Activated CD4-positive, alpha-beta T cell treated with anti-CD3 and anti-CD28 coated beads, Interleukin-2, amount 10 ng/mL, durations not matched to agents 24 days and 14 days (primary cell): ENCODE measurements around the gene FLVCR1. TPM values are rescaled to one million over a fixed set of nuclear protein-coding genes. Genes with fewer than 3 reads are reported as not detected.
A peak's percentile ranks its signal among the peaks of the same experiment; 100 is the strongest.
"Not testable (repeated sequence)": the region's sequence is repeated elsewhere in the genome, so short reads cannot be mapped to it uniquely, and the experiment has no call there.

Experiments
- DNase-seq: peaks from one replicate; pipeline ENCODE4 v3.0.0; 2022
- H3K27ac Mint-ChIP-seq: one replicate; pipeline ENCODE4 v1.8.0; 2022; ENCODE audit warnings: mild to moderate bottlenecking, mixed read lengths
- H3K27me3 Mint-ChIP-seq: one replicate; pipeline ENCODE4 v1.8.0; 2022; ENCODE audit warnings: mixed read lengths
- H3K36me3 Mint-ChIP-seq: one replicate; pipeline ENCODE4 v1.8.0; 2022; ENCODE audit warnings: low read depth, mild to moderate bottlenecking, mixed read lengths
- H3K4me1 Mint-ChIP-seq: one replicate; pipeline ENCODE4 v1.8.0; 2021; ENCODE audit warnings: mixed read lengths
- H3K4me3 Mint-ChIP-seq: one replicate; pipeline ENCODE4 v1.8.0; 2022; ENCODE audit warnings: mild to moderate bottlenecking, moderate library complexity, mixed read lengths
- H3K9me3 Mint-ChIP-seq: one replicate; pipeline ENCODE4 v1.8.0; 2021; ENCODE audit warnings: mixed read lengths
- intact Hi-C: fragments of 100-400 bp; cut with micrococcal nuclease; formaldehyde crosslinking; loops from one replicate; pipeline ENCODE4 v1.15.1; 2023
- total RNA-seq: library from RNA; stranded (reverse); gene quantifications from 2 replicates; pipeline ENCODE4 v1.2.3, GENCODE V29; 2022

FLVCR1 gene
- 17.9 and 21.8 TPM in 2 replicates for total RNA-seq

DNA sequence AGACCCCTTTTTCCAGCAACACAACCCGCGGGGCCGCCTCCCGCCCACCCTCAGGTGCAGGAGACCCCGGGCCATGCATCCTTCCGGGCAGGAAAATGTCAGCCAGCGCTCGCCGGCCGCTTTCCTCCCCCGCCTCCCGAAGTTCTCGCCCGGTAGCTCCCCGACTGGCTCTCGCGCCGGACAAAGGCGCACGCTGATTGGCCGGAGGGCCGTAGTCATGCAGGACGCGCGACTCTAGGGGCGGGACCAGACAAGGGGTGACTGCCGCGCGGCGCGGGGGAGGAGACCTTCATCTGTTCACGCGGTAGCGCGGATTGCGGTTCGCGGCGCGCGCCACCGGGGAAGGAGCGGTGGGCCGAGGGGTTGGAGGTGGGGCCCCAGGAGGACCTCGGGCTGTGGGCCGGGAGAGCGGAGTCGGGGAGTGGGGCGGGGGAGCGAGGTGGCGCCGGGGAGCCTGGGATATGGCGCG is at the start of gene FLVCR1:
FLVCR1 (plus strand) TSS at position 284 of the 469 bp plus-strand sequence; CDS start at position 462, 178 bp downstream.
- Mint-ChIP-seq H3K27me3 (no peaks in the 10 kb centered on the region), H3K9me3 (peaks cover 3% of the 10 kb centered on the region), H3K27ac (peak within 1 kb of the TSS; percentile 97), H3K4me3 (no peak within 1 kb of the TSS), H3K36me3 (peaks cover 16% of the 10 kb centered on the region), H3K4me1 (peaks cover 19% of the 10 kb centered on the region)
- DNase-seq = peak; percentile 99
- intact Hi-C loops = loop anchor here (1.0 to 10.0 kb wide), 6 partner anchors 67 to 823 kb away; partner anchors contain the start of genes ANGEL2, ATF3, DTL and INTS7

DNA sequence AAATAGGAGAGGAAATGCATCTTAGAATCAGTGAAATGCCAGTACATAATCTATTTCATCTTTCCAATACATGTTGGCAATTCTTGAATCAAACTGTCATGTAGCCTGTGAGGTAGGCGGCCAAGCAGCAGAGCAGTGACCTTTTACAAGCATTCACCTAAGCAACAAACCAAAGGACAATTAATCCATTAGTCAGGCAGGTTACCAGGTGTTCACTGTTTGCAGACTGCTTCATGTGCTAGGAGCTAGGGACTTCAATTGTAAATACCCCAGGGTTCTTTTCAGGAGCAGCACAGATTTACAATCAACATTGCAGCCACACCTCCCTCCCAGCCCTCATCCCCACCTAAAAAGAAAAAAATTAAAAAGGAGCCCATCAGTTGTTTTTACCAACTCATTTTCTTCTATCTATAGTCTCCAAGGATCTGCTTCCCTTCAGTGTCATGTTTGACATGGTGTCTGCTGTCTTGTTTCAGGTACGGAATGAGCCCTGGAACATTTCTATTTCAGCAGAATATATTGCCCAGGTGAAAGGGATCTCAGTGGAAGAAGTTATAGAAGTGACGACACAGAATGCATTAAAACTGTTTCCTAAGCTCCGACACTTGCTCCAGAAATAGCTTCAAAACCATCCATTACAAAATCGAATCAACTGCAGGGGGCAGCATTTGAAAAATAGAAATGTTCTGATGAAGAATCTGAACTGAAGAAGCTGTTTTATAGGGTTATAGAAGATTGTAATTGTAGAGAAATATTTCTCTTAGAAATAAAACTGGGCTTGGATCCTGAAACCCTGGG is 43.3 kb upstream of the FLVCR1 start:
- H3K27me3 Mint-ChIP-seq = no peaks in the 10 kb centered on the region
- no peaks in the 10 kb centered on the region for H3K9me3 Mint-ChIP-seq
- H3K27ac Mint-ChIP-seq = no peak overlapping the region
- DNase-seq = peak; percentile 65
- intact Hi-C loops = loop anchor here (1.0 kb wide), 1 partner anchor 181 kb away; no protein-coding TSS in a partner anchor
- peaks cover 2% of the 10 kb centered on the region for H3K4me1 Mint-ChIP-seq
- H3K4me3 Mint-ChIP-seq = no peak overlapping the region
- no peaks in the 10 kb centered on the region for H3K36me3 Mint-ChIP-seq

DNA sequence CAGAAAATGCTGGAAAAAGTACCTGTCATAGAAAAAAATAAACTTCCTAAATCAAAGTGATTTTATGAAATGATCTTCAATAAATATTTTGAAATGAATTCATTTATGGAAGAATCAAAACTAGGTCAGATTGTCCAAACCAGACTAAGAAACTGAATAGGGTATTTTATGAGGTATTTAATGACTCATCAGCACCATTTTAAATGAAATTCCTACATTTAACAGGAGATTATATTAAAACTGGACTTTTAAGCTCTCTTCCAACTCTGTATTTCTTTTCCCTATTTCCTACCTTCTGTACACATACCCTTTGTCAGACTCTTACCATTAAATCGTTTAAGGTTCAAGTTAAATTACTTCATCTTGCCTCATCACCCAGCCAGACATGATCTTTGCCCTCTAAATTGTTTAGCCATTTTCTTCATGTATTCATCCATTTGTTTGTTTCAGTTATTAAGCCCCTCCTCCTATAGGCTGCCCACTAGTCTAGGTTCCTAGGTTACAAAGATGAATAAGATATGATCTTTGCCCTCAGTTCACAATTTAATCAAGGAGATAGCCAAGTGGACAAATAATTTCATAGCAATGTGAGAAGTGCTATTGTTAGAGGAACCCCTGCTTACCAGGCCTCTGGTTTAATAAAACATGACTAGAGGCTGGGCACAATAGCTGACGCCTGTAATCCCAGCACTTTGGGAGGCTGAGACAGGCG is 41.4 kb upstream of the FLVCR1 start:
- peaks cover 3% of the 10 kb centered on the region for H3K4me1 Mint-ChIP-seq
- H3K27ac Mint-ChIP-seq = no peak overlapping the region
- H3K9me3 Mint-ChIP-seq = no peaks in the 10 kb centered on the region
- no peak for DNase-seq
- intact Hi-C loops = no loop called here
- no peaks in the 10 kb centered on the region for H3K36me3 Mint-ChIP-seq
- no peaks in the 10 kb centered on the region for H3K27me3 Mint-ChIP-seq
- no peak overlapping the region for H3K4me3 Mint-ChIP-seq

DNA sequence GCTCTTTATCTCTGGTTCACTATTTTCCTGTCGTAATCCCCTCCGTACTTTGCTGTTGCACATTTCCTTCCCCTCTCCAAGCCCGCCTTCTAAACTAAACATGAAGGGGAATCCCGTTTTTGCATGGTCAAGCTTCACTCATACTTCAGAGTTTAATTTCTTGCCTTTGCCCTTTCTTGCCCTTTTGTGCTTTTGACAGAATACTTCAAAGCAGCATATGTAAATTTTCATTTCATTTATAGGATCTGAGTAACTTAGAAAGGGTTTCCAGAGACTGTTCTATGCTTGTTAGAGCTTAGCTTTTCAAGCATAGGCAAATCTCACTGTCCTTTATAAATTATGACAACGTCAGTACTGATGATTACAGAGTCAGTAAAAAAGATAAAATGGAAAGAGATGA is 38.3 kb upstream of the FLVCR1 start:
- intact Hi-C loops = no loop called here
- peaks cover 3% of the 10 kb centered on the region for H3K4me1 Mint-ChIP-seq
- DNase-seq = no peak
- H3K36me3 Mint-ChIP-seq = peaks cover 5% of the 10 kb centered on the region
- H3K27ac Mint-ChIP-seq = no peak overlapping the region
- peaks cover 3% of the 10 kb centered on the region for H3K9me3 Mint-ChIP-seq
- H3K27me3 Mint-ChIP-seq = no peaks in the 10 kb centered on the region
- H3K4me3 Mint-ChIP-seq = no peak overlapping the region

DNA sequence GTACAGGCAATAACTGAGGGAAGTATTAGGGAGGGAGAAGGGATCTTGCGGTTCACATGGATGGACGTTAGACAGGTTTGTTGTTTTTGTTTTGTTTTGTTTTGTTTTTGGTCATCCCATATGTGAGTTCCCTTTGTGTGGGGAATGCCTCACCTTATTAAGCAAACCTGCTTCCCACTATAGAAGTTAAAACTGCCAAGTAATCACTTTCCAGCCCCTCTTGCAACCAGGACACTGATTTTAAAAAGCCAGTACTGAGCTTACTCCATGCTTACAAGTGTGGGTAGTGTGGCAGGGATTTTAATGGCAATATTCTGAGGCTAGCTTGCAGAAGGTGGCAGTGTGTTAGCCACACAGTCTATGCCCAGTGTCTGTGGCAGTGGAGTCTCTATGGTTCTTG is 37.1 kb upstream of the FLVCR1 start:
- peaks cover 5% of the 10 kb centered on the region for H3K9me3 Mint-ChIP-seq
- H3K36me3 Mint-ChIP-seq = peaks cover 5% of the 10 kb centered on the region
- peaks cover 3% of the 10 kb centered on the region for H3K4me1 Mint-ChIP-seq
- intact Hi-C loops = no loop called here
- no peak for DNase-seq
- no peaks in the 10 kb centered on the region for H3K27me3 Mint-ChIP-seq
- H3K4me3 Mint-ChIP-seq = no peak overlapping the region
- H3K27ac Mint-ChIP-seq = no peak overlapping the region

DNA sequence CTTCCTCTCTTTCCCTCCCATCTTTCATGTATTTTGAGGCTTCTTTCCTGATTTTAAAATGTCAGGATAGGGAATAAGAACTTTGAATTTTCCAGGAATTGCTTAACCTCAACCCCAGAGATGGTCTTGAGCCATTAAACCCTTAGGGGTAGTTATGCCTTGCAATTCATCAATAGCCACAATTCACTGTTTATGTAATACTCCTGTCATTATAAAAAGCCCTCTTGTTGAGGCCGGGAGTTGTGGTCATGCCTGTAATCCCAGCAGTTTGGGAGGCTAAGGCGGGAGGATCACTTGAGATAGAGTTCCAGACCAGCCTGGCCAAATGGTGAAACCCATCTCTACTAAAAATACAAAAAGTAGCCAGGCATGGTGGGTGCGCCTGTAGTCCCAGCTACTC is 35.1 kb upstream of the FLVCR1 start:
- peaks cover 8% of the 10 kb centered on the region for H3K9me3 Mint-ChIP-seq
- H3K27ac Mint-ChIP-seq = no peak overlapping the region
- H3K4me1 Mint-ChIP-seq = peaks cover 3% of the 10 kb centered on the region
- H3K36me3 Mint-ChIP-seq = peaks cover 5% of the 10 kb centered on the region
- DNase-seq = no peak
- H3K4me3 Mint-ChIP-seq = no peak overlapping the region
- intact Hi-C loops = no loop called here
- no peaks in the 10 kb centered on the region for H3K27me3 Mint-ChIP-seq

DNA sequence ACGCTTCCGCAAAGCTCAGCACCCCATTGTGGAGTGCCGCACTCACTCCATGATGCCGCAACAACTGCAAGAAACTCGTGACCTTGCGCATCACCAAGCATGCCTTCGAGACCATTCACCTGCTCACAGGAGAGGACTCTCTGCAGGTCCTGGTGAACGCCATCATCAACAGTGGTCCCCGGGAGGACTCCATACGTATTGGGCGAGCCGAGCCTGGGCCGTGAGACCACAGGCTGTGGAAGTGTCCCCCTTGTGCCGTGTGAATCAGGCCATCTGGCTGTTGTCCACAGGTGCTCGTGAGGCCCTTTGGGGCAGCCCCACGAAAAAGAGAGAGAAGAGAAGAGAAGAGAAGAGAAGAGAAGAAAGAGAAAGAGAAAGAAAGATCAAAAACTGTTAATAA is 33.9 kb upstream of the FLVCR1 start:
- H3K27ac Mint-ChIP-seq = no peak overlapping the region
- DNase-seq = no peak
- no peaks in the 10 kb centered on the region for H3K27me3 Mint-ChIP-seq
- intact Hi-C loops = no loop called here
- peaks cover 8% of the 10 kb centered on the region for H3K9me3 Mint-ChIP-seq
- peaks cover 3% of the 10 kb centered on the region for H3K4me1 Mint-ChIP-seq
- no peak overlapping the region for H3K4me3 Mint-ChIP-seq
- peaks cover 5% of the 10 kb centered on the region for H3K36me3 Mint-ChIP-seq

DNA sequence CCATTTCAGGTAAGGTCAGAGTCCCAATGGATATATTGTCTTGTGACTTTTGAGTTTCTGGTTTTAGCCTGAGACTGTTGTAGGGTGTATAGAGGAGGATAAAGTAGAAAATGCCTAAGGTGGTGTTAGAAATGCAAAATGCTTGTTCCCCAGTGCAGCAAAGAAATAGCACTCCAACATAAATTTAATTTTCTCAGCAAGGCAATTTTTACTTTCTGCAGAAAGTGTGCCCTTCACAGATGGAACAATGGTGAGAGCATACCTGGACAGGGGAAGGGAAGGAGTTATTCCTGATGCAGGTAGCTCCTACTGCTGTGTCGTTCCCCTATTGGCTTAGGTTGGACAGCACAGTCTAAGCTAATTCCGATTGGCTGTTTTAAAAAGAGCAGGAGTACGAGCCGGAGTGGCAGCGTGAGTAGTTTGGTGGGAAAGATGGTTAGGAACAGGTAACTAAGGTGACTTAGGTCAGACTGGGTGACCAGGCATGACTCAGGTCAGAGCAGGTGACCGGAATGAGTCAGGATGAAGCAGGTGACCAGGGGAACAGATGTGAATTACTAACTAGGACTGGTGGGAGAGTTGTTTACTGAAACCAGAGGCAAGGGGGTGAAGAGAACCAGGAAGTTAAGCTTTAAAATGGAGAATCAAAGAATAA is 32.1 kb upstream of the FLVCR1 start:
- Mint-ChIP-seq H3K4me3 (no peak overlapping the region), H3K36me3 (peaks cover 5% of the 10 kb centered on the region), H3K4me1 (no peaks in the 10 kb centered on the region), H3K9me3 (peaks cover 8% of the 10 kb centered on the region), H3K27ac (no peak overlapping the region), H3K27me3 (no peaks in the 10 kb centered on the region)
- intact Hi-C loops = no loop called here
- no peak for DNase-seq

DNA sequence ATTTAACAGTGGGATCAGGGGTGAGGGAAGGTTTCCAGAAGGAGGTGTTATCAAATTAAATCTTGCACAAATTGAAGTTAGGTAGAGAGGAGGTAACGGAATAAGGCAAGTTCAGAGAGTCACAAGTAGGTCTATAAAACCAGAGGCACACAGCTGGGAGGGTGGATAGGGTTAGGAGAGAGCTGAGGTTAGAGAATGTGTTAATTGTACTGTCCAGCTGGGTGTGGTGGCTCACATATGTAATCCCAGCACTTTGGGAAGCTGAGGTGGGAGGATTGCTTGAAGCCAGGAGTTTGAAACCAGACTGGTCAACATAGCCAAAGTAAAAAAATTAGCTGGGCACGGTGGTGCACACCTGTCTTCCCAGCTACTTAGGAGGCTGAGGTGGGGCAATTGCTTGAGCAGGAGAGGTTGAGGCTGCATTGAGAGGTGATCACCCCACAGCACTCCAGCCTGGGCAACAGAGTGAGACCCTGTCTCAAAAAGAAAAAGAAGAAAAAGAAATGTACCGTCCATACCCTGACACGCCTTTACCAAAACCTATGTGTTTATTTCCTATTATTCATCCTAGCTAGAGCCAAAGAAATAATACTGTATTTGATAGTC is 30.8 kb upstream of the FLVCR1 start:
- Mint-ChIP-seq H3K27ac (no peak overlapping the region), H3K4me3 (no peak overlapping the region)

DNA sequence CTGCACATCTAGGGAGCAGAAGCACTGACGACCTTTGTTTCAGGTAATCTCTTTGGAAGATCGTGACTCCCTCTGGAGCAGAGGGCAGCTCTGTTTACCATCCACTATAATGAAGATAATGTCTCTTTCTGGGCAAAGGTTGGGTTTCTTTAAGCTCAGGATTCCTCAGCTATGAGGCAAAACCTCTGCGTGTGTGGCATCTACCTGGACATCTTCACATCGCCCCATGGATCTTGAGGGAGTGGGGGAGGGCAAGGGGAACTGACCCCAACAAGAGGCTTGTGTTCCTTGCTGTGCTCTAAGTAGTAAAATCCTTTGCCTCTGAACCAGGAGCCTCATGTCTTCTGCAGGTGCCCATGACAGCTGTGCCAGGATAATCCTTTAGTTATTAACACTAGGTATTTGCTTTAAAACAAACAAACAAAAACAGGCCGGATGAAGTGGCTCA is 30.2 kb upstream of the FLVCR1 start:
- Mint-ChIP-seq H3K4me3 (no peak overlapping the region), H3K27ac (no peak overlapping the region), H3K27me3 (no peaks in the 10 kb centered on the region), H3K9me3 (peaks cover 8% of the 10 kb centered on the region), H3K4me1 (peaks cover 4% of the 10 kb centered on the region), H3K36me3 (peaks cover 5% of the 10 kb centered on the region)
- intact Hi-C loops = no loop called here
- DNase-seq = no peak

More for the DNA sequence above, 30.8 kb upstream of the FLVCR1 start:
- Mint-ChIP-seq H3K4me1 (peaks cover 4% of the 10 kb centered on the region), H3K27me3 (no peaks in the 10 kb centered on the region), H3K36me3 (peaks cover 5% of the 10 kb centered on the region), H3K9me3 (peaks cover 8% of the 10 kb centered on the region)
- intact Hi-C loops = no loop called here
- DNase-seq = no peak

DNA sequence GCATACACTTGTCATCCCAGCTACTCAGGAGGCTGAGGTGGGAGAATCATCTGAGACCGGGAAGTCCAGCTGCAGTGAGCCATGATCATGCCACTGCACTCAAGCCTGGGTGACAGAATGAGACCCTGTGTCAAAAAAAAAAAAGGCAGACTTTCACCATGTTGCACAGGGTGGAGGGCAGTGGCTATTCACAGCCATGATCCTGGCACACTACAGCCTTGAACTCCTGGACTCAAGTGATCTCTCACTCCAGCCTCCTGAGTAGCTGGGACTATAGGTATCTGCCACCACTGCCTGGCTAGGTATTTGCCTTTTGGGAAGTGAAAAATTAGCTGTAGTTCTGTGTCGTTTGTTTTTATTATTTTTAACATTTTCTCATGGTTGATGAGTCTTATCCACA is 29.7 kb upstream of the FLVCR1 start:
- Mint-ChIP-seq H3K27me3 (no peaks in the 10 kb centered on the region), H3K4me1 (peaks cover 4% of the 10 kb centered on the region), H3K4me3 (no peak overlapping the region), H3K36me3 (peaks cover 5% of the 10 kb centered on the region), H3K9me3 (peaks cover 8% of the 10 kb centered on the region), H3K27ac (no peak overlapping the region)
- intact Hi-C loops = no loop called here
- no peak for DNase-seq

DNA sequence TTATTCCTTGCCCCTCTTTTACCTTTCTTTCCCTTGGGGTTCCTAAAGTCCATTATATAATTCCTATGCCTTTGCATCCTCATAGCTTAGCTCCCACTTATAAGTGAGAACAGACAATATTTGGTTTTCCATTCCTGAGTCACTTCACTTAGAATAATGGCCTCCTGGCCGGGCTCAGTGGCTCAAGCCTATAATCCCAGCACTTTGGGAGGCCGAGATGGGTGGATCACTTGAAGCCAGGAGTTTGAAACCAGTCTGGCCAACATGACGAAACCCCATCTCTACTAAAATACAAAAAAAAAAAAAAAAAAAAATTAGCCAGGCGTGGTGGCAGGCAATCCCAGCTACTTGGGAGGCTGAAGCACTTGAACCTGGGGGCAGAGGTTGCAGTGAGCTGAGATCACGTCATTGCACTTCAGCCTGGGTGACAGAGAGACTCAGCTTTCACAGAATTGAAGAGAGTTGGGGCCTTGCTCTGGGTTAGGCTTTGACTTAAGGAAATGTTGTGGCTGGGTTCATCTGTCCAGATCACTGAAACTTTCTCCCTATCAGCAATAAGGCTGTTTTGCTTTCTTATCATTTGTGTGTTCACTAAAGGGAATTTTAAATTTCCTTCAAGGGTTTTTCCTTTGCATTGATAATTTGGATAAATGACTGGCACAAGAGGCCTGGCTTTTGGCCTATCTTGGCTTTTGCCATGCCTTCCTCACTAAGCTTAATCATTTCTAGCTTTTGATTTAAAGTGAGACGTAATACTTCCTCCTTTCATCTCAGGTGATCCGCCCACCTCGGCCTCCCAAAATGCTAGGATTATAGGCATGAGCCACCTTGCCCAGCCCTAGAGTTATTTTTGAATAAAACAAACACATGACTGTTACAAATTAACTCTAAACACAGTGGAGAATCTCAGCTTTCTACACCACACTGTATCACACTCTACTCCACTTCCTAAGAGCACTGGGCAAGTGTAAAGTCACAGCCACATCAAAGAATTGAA is 24.6 kb upstream of the FLVCR1 start:
- intact Hi-C loops = not testable (repeated sequence)

DNA sequence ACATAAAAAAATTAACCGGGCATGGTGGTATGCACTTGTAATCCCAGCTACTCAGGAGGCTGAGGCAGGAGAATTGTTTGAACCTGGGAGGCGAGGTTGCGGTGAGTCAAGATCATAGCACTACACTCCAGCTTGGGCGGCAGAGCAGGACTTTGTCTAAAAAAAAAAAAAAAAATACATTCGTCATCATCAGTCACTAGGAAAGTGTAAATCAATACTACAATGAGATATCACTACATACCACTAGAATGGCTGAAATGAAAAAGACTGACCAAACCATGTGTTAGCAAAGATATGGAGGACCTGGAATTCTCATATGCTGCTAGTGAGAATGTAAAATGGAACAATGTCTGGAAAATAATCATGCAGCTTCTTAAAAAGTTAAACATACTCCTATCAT is 19.9 kb upstream of the FLVCR1 start:
- no peaks in the 10 kb centered on the region for H3K4me1 Mint-ChIP-seq
- H3K27me3 Mint-ChIP-seq = no peaks in the 10 kb centered on the region
- H3K4me3 Mint-ChIP-seq = no peak overlapping the region
- no peak overlapping the region for H3K27ac Mint-ChIP-seq
- DNase-seq = no peak
- H3K36me3 Mint-ChIP-seq = no peaks in the 10 kb centered on the region
- no peaks in the 10 kb centered on the region for H3K9me3 Mint-ChIP-seq
- intact Hi-C loops = no loop called here

More for the DNA sequence above, 24.6 kb upstream of the FLVCR1 start:
- not testable (repeated sequence) for H3K4me1 Mint-ChIP-seq, H3K4me3 Mint-ChIP-seq, H3K27ac Mint-ChIP-seq, H3K27me3 Mint-ChIP-seq, DNase-seq, H3K9me3 Mint-ChIP-seq, H3K36me3 Mint-ChIP-seq
